ENCODE measurements around the gene DNAH1. TPM values are rescaled to one million over a fixed set of nuclear protein-coding genes. Genes with fewer than 3 reads are reported as not detected.

The DNAH1 gene
- total and polyA plus RNA-seq, 2 of the 4 experiments (the other 2 are of a cell fraction): 2.0 to 4.0 TPM

GRCh38 chr3:52388348-52388821 lies 72.3 kb downstream of the DNAH1 start:
- ChIA-PET CTCF (no interaction called here), POLR2A (ENCODE audit: unreplicated experiment) (no interaction called here)
- TF ChIP-seq CHD1 (IDR thresholded peaks at IDR 0.05; ENCODE audit: low read depth, low read length) (no peak), USF2 (IDR thresholded peaks at IDR 0.05; ENCODE audit: low read depth, low read length) (no peak), MAFK (IDR thresholded peaks at IDR 0.05; ENCODE audit: low read depth, low read length) (no peak), RAD21 (IDR thresholded peaks at IDR 0.05; ENCODE audit: low read length) (no peak), BHLHE40 (IDR thresholded peaks at IDR 0.05; ENCODE audit: low read depth, low read length) (no peak)

More at GRCh38 chr3:52388348-52388821, 72.3 kb downstream of the DNAH1 start:
- H3K4me2 ChIP-seq (ENCODE audit: low read depth, low read length): no peak overlapping the region
- H4K5ac ChIP-seq (ENCODE audit: low read depth, low read length): no peak overlapping the region
- peaks cover 3% of the 10 kb centered on the region for H3K27me3 ChIP-seq (ENCODE audit: control insufficient read depth, insufficient read depth, low read length)
- peaks cover 1% of the 10 kb centered on the region; the same call in 1 of the 2 replicates for H3K36me3 ChIP-seq (ENCODE audit: control insufficient read depth, insufficient read depth, low read length)
- BruUV-seq (replicated peaks): no TSS peak
- no peak overlapping the region for H4K8ac ChIP-seq (ENCODE audit: low read depth in 2 of 2, low read length in 2 of 2)
- H3K9me1 ChIP-seq (ENCODE audit: insufficient read depth, low read length): no peaks in the 10 kb centered on the region
- intact Hi-C loops (cut with micrococcal nuclease): loop anchor here (5.0 kb wide), 1 partner anchor 96 kb away; no protein-coding TSS in a partner anchor
- no peak overlapping the region for H3K56ac ChIP-seq (ENCODE audit: extremely low read depth, insufficient read depth, low read length)
- in situ Hi-C loops (cut with MboI; ENCODE audit: low sequenced_read_pairs): no loop called here
- no peaks in the 10 kb centered on the region; the same call in 1 of the 2 replicates for H4K20me1 ChIP-seq (ENCODE audit: insufficient read depth, low read length)
- H2AK9ac ChIP-seq (replicated peaks; ENCODE audit: low read depth, low read length, poor library complexity): no peak overlapping the region
- no peaks in the 10 kb centered on the region for H3K4me1 ChIP-seq (ENCODE audit: control insufficient read depth, insufficient read depth, low read length)
- no peak for DNase-seq
- no peak overlapping the region for H2AK5ac ChIP-seq (ENCODE audit: low read depth, low read length)
- no peak overlapping the region for H4K91ac ChIP-seq (ENCODE audit: insufficient read depth, low read depth, low read length)
- H3K9me3 ChIP-seq (ENCODE audit: control insufficient read depth, insufficient read depth, low read length): no peaks in the 10 kb centered on the region
- dilution Hi-C loops (cut with HindIII; ENCODE audit: low sequenced_read_pairs, unreplicated experiment): no loop called here
- 54% methylated on average over 6 of the region's 18 CpGs; no CpG with 5 or more reads in 1 of the 2 experiments for WGBS, 2 experiments (ENCODE audit: extremely low coverage in 2 of 2, insufficient read length in 1 of 2)
- no peak overlapping the region for H3K23ac ChIP-seq (ENCODE audit: low read depth, low read length)
- H2BK20ac ChIP-seq (ENCODE audit: low read depth, low read length): no peak overlapping the region
- H2BK15ac ChIP-seq (ENCODE audit: low read depth, low read length): no peak overlapping the region
- H3K9ac ChIP-seq (ENCODE audit: low read depth, low read length): no peak overlapping the region
- no peak overlapping the region for H2BK120ac ChIP-seq (ENCODE audit: low read depth, low read length)
- H2AFZ ChIP-seq (replicated peaks; ENCODE audit: low read length, poor library complexity): no peak overlapping the region
- no peak overlapping the region for H3K4me3 ChIP-seq (ENCODE audit: insufficient read depth, low read depth, low read length)
- H3K4ac ChIP-seq (ENCODE audit: low read depth, low read length): no peak overlapping the region
- no peak overlapping the region for H2BK5ac ChIP-seq (ENCODE audit: low read depth, low read length, poor library complexity, severe bottlenecking)
- no peak overlapping the region for H3K14ac ChIP-seq (replicated peaks; ENCODE audit: low read depth, low read length)
- H3K18ac ChIP-seq (ENCODE audit: low read depth, low read length): no peak overlapping the region
- H3K79me1 ChIP-seq (ENCODE audit: low read depth in 1 of 2, low read length in 2 of 2): no peaks in the 10 kb centered on the region
- H3K27ac ChIP-seq (ENCODE audit: insufficient read depth, low read length): no peak overlapping the region
- ATAC-seq (ENCODE audit: low read depth): no peak
